HCT116 (cell line): ENCODE data around the gene AUP1. TPM values are rescaled to one million over a fixed set of nuclear protein-coding genes. Genes with fewer than 3 reads are reported as not detected.

ENCODE experiments used
- ATAC-seq: fragments of 200-7000 bp; cut with Tn5 transposase; 2 replicates; pipeline ENCODE4 v1.9.1; 2020; ENCODE audit warnings: mild to moderate bottlenecking, moderate library complexity
- BruUV-seq: library from RNA; stranded (reverse); fragments of 400-500 nt; replicated peaks from 2 replicates; lab custom pipeline; 2021; lab: Mats Ljungman, UMichigan
- CTCF ChIA-PET: fragments of 300-600 bp; sonication (Branson Sonifier 250); formaldehyde crosslinking; loops from one replicate; lab custom pipeline; 2021; ENCODE audit warnings: antibody characterized with exemption; lab: Charles Lee
- POLR2A ChIA-PET: fragments of 300-600, 350-600 bp; sonication (Branson Sonifier 250); formaldehyde crosslinking; loops from one replicate; lab custom pipeline; 2021; ENCODE audit warnings: antibody characterized with exemption; lab: Charles Lee
- RAD21 ChIA-PET, 2 experiments: fragments of 300-600 bp; sonication (Branson Sonifier 250); formaldehyde crosslinking; loops; one replicate each; lab custom pipeline; 2023; ENCODE audit warnings: low total read pairs in 2 of 2; ENCODE audit not compliant: uncharacterized antibody in 2 of 2, unreplicated experiment in 2 of 2, low non-redundant PET in 1 of 2; lab: Charles Lee
- DNase-seq: peaks from one replicate; pipeline ENCODE4 v3.0.0-alpha.2; 2010; ENCODE audit warnings: low read depth, low spot score
- H2AFZ ChIP-seq: fragments of 200-600 bp; shearing (Covaris generic), sonication (generic); 2 replicates; pipeline ENCODE4 v1.6.1; 2017; ENCODE audit warnings: low read depth, mixed run types, mixed read lengths, antibody characterized with exemption, low read length; ENCODE audit not compliant: poor library complexity, severe bottlenecking
- H3K27ac ChIP-seq: 2 replicates; pipeline ENCODE4 v1.5.1; 2012; ENCODE audit warnings: low read depth, low read length
- H3K27me3 ChIP-seq: fragments of 200-600 bp; sonication (generic); 2 replicates; pipeline ENCODE4 v1.6.1; 2016; ENCODE audit warnings: mixed run types, low read length, mixed read lengths; ENCODE audit not compliant: insufficient read depth
- H3K36me3 ChIP-seq, 2 experiments: fragments of 200-500 bp in 1 of 2; fragments of 200-600 bp in 1 of 2; sonication (Bioruptor generic) in 1 of 2; sonication (generic) in 1 of 2; 2 replicates each; pipeline versions ENCODE4 v1.5.1 to v1.6.1; 2014 to 2016; ENCODE audit warnings: low read length in 2 of 2, inconsistent platforms in 1 of 2, mixed read lengths in 1 of 2, mixed run types in 1 of 2; ENCODE audit not compliant: insufficient read depth in 2 of 2, control insufficient read depth in 1 of 2
- H3K4me1 ChIP-seq, 2 experiments: fragments of 200-600 bp in 1 of 2; sonication (generic) in 1 of 2; 2 replicates each; pipeline versions ENCODE4 v1.5.1 to v1.6.1; 2012 to 2017; ENCODE audit warnings: low read length in 2 of 2, inconsistent platforms in 1 of 2, mild to moderate bottlenecking in 1 of 2, mixed read lengths in 1 of 2, mixed run types in 1 of 2, moderate library complexity in 1 of 2; ENCODE audit not compliant: insufficient read depth in 2 of 2, control insufficient read depth in 1 of 2
- H3K4me2 ChIP-seq: fragments of 200-600 bp; sonication (generic); 2 replicates; pipeline ENCODE4 v1.6.1; 2017; ENCODE audit warnings: mixed run types, low read length, mixed read lengths
- H3K4me3 ChIP-seq, 2 experiments: fragments of 200-600 bp in 1 of 2; sonication (generic) in 1 of 2; replicated peaks in 1 of 2; 2 replicates each; pipeline ENCODE4 v1.5.1; 2011 to 2016; ENCODE audit warnings: low read length in 2 of 2, control low read depth in 1 of 2, low read depth in 1 of 2, mild to moderate bottlenecking in 1 of 2, mixed read lengths in 1 of 2, mixed run types in 1 of 2
- H3K79me2 ChIP-seq: fragments of 200-600 bp; sonication (generic); 2 replicates; pipeline ENCODE4 v1.6.1; 2017; ENCODE audit warnings: mild to moderate bottlenecking, mixed run types, low read length, moderate library complexity, mixed read lengths; ENCODE audit not compliant: insufficient read depth
- H3K9ac ChIP-seq: fragments of 200-600 bp; sonication (generic); 2 replicates; pipeline ENCODE4 v1.6.1; 2016; ENCODE audit warnings: low read length, mixed read lengths
- H3K9me2 ChIP-seq: fragments of 200-600 bp; sonication (generic), shearing (Covaris generic); 2 replicates; pipeline ENCODE4 v1.6.1; 2017; ENCODE audit warnings: mixed run types, mild to moderate bottlenecking, moderate library complexity; ENCODE audit not compliant: insufficient read depth
- H3K9me3 ChIP-seq, 2 experiments: fragments of 200-500 bp in 1 of 2; fragments of 200-600 bp in 1 of 2; sonication (Bioruptor generic) in 1 of 2; sonication (generic) in 1 of 2; 2 replicates each; pipeline ENCODE4 v1.6.1; 2014 to 2017; ENCODE audit warnings: low read length in 2 of 2, mixed read lengths in 2 of 2, inconsistent platforms in 1 of 2, low read depth in 1 of 2, mild to moderate bottlenecking in 1 of 2, mixed run types in 1 of 2, moderate library complexity in 1 of 2; ENCODE audit not compliant: control insufficient read depth in 1 of 2, insufficient read depth in 1 of 2
- H4K20me1 ChIP-seq: fragments of 200-600 bp; sonication (generic), shearing (Covaris generic); 2 replicates; pipeline ENCODE4 v1.6.1; 2017; ENCODE audit warnings: mixed run types, mild to moderate bottlenecking, moderate library complexity; ENCODE audit not compliant: insufficient read depth
- CTCF ChIP-seq, 3 experiments: fragments of 200-600 bp in 1 of 3; sonication (generic) in 1 of 3; IDR thresholded peaks in 2 of 3; conservative IDR thresholded peaks in 1 of 3; 2 replicates each; pipeline ENCODE4 v1.5.1; 2012 to 2017; ENCODE audit warnings: low read depth in 2 of 3, low read length in 2 of 3, antibody characterized with exemption in 1 of 3, borderline replicate concordance in 1 of 3, control low read depth in 1 of 3, mild to moderate bottlenecking in 1 of 3, mixed read lengths in 1 of 3, mixed run types in 1 of 3, moderate library complexity in 1 of 3; ENCODE audit not compliant: insufficient read depth in 1 of 3
- EGR1 ChIP-seq: IDR thresholded peaks from 2 replicates; pipeline ENCODE4 v1.6.1; 2012; ENCODE audit warnings: low read depth
- JUND ChIP-seq: IDR thresholded peaks from 2 replicates; pipeline ENCODE4 v1.6.1; 2012
- RAD21 ChIP-seq: IDR thresholded peaks from 2 replicates; pipeline ENCODE4 v1.6.1; 2012; ENCODE audit warnings: low read depth, mild to moderate bottlenecking
- SRF ChIP-seq: IDR thresholded peaks from 2 replicates; pipeline ENCODE4 v1.6.1; 2012; ENCODE audit warnings: low read depth
- intact Hi-C: fragments of 100-400 bp; cut with micrococcal nuclease; formaldehyde crosslinking; loops from 2 replicates; pipeline ENCODE4 v1.10.0; 2022
- total RNA-seq: library from RNA; stranded (reverse); gene quantifications from one replicate; pipeline ENCODE4 v1.2.1, GENCODE V29; 2021; ENCODE audit not compliant: unreplicated experiment
- TF ChIP-seq, protein P1 (sequence below): IDR thresholded peaks from 2 replicates; pipeline ENCODE4 v1.6.1; 2012; ENCODE audit warnings: low read depth

AUP1 gene
- total RNA-seq, 1 experiment from 2014 or later, result 116 TPM

- Histone ChIP-seq H3K79me2 (no peaks in the 10 kb centered on the region; the same call in 1 of the 2 replicates), H3K4me3 (no peak overlapping the region), H2AFZ (no peak overlapping the region), H3K9ac (no peak overlapping the region), H3K4me1 (peaks cover 0 to 8% of the 10 kb centered on the region in 2 experiments; a peak in 1 of 4 replicates), H3K9me3 (no peaks in the 10 kb centered on the region), H4K20me1 (no peaks in the 10 kb centered on the region), H3K27ac (no peak overlapping the region), H3K27me3 (no peaks in the 10 kb centered on the region), H3K4me2 (no peak overlapping the region), H3K9me2 (no peaks in the 10 kb centered on the region), H3K36me3 (peaks cover 4 to 17% of the 10 kb centered on the region in 2 experiments; a peak in 2 of 4 replicates)
- no peak for ATAC-seq
- ChIA-PET RAD21 (no interaction called here), CTCF (no interaction called here), POLR2A (no interaction called here)
- BruUV-seq, result no TSS peak
- intact Hi-C loops, result no loop called here
- DNase-seq, result no peak
- TF ChIP-seq, protein P1, sequence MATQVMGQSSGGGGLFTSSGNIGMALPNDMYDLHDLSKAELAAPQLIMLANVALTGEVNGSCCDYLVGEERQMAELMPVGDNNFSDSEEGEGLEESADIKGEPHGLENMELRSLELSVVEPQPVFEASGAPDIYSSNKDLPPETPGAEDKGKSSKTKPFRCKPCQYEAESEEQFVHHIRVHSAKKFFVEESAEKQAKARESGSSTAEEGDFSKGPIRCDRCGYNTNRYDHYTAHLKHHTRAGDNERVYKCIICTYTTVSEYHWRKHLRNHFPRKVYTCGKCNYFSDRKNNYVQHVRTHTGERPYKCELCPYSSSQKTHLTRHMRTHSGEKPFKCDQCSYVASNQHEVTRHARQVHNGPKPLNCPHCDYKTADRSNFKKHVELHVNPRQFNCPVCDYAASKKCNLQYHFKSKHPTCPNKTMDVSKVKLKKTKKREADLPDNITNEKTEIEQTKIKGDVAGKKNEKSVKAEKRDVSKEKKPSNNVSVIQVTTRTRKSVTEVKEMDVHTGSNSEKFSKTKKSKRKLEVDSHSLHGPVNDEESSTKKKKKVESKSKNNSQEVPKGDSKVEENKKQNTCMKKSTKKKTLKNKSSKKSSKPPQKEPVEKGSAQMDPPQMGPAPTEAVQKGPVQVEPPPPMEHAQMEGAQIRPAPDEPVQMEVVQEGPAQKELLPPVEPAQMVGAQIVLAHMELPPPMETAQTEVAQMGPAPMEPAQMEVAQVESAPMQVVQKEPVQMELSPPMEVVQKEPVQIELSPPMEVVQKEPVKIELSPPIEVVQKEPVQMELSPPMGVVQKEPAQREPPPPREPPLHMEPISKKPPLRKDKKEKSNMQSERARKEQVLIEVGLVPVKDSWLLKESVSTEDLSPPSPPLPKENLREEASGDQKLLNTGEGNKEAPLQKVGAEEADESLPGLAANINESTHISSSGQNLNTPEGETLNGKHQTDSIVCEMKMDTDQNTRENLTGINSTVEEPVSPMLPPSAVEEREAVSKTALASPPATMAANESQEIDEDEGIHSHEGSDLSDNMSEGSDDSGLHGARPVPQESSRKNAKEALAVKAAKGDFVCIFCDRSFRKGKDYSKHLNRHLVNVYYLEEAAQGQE, result no peak
- TF ChIP-seq JUND (no peak), SRF (no peak)
Measured at GRCh38 chr2:74491648-74492544, 37.6 kb downstream of the AUP1 start.

DNA sequence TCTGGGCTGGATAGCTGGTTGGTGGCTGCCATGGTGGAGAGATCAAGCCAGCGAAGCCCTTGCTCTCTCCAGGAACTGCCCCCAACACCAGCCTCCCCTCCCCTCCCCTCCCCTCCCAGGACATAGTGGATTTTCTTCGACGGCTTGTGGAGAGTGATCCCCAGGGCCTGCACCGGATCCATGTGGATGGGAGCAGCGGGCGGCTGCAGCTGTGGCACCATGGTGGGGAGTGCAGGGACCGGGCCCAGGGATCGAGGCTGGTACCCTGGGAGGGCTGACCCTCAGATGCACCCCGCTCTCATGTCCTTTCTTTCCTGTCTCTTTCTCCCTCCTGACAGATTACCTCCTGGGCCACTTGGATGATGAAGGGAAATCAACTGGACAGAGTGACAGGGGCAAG is 39.6 kb downstream of the AUP1 start:
- H3K9me3 ChIP-seq, result no peaks in the 10 kb centered on the region
- intact Hi-C loops, result no loop called here
- ChIA-PET CTCF (no interaction called here), RAD21 (no interaction called here), POLR2A (interaction anchor here (1.1 kb wide), 1 partner anchor 40 kb away, joined by 3 read pairs; no protein-coding TSS in a partner anchor)
- H3K9me2 ChIP-seq, result no peaks in the 10 kb centered on the region
- no peak overlapping the region for H3K9ac ChIP-seq
- no peak overlapping the region for H3K27ac ChIP-seq
- H3K4me3 ChIP-seq, result no peak overlapping the region
- H4K20me1 ChIP-seq, result no peaks in the 10 kb centered on the region
- peaks cover 8 to 17% of the 10 kb centered on the region in 2 experiments; a peak in 3 of 4 replicates for H3K36me3 ChIP-seq
- peaks cover 0 to 8% of the 10 kb centered on the region in 2 experiments; a peak in 1 of 4 replicates for H3K4me1 ChIP-seq
- no peaks in the 10 kb centered on the region; the same call in 1 of the 2 replicates for H3K79me2 ChIP-seq
- no peaks in the 10 kb centered on the region for H3K27me3 ChIP-seq
- BruUV-seq, result no TSS peak
- DNase-seq (no peak), ATAC-seq (no peak)
- no peak overlapping the region for H3K4me2 ChIP-seq
- H2AFZ ChIP-seq, result no peak overlapping the region
- TF ChIP-seq RAD21, result no peak
- no peak for TF ChIP-seq CTCF (IDR thresholded peaks at IDR 0.05 in 2 of 3, conservative IDR thresholded peaks at IDR 0.05 in 1 of 3; ENCODE audit: borderline replicate concordance in 1 of 3, insufficient read depth in 1 of 3, low read depth in 2 of 3, low read length in 2 of 3)
- TF ChIP-seq EGR1, result no peak
